OCI-LY7 (cell line): ENCODE results near the gene TMPRSS5. TPM values are rescaled to one million over a fixed set of nuclear protein-coding genes. Genes with fewer than 3 reads are reported as not detected.

ENCODE experiments used
- BruUV-seq: library from RNA; stranded (reverse); fragments of 400-500 nt; replicated peaks from 2 replicates; lab custom pipeline; 2021; lab: Mats Ljungman, UMichigan
- CTCF ChIA-PET: fragments of 300-600 bp; sonication (Branson Sonifier 250); formaldehyde crosslinking; loops from one replicate; lab custom pipeline; 2022; ENCODE audit warnings: antibody characterized with exemption; ENCODE audit not compliant: unreplicated experiment; lab: Charles Lee
- POLR2A ChIA-PET: fragments of 300-600 bp; sonication (Branson Sonifier 250); formaldehyde crosslinking; loops from one replicate; lab custom pipeline; 2022; ENCODE audit warnings: antibody characterized with exemption; lab: Charles Lee
- DNase-seq: peaks from one replicate; pipeline ENCODE4 v3.0.0-alpha.2; 2015; ENCODE audit warnings: low spot score
- H2AFZ ChIP-seq: fragments of 200-600 bp; sonication (generic), shearing (Covaris generic); 2 replicates; pipeline ENCODE4 v1.6.1; 2014; ENCODE audit warnings: mild to moderate bottlenecking, antibody characterized with exemption, low read length, moderate library complexity
- H3K27ac ChIP-seq: fragments of 200-600 bp; sonication (generic); 2 replicates; pipeline ENCODE4 v1.5.1; 2014; ENCODE audit warnings: mixed run types, low read depth, mild to moderate bottlenecking, moderate library complexity, low read length, inconsistent platforms; ENCODE audit not compliant: poor library complexity, severe bottlenecking
- H3K36me3 ChIP-seq: fragments of 200-600 bp; sonication (generic); 2 replicates; pipeline ENCODE4 v1.6.1; 2014; ENCODE audit warnings: mild to moderate bottlenecking, antibody characterized with exemption, low read length, moderate library complexity, mixed read lengths; ENCODE audit not compliant: insufficient read depth
- H3K4me1 ChIP-seq: fragments of 200-600 bp; sonication (generic); 2 replicates; pipeline ENCODE4 v1.5.1; 2014; ENCODE audit warnings: mild to moderate bottlenecking, low read length; ENCODE audit not compliant: insufficient read depth, poor library complexity, severe bottlenecking
- H3K4me2 ChIP-seq: fragments of 200-600 bp; sonication (generic); 2 replicates; pipeline ENCODE4 v1.6.1; 2014; ENCODE audit warnings: mild to moderate bottlenecking, low read length
- H3K4me3 ChIP-seq: fragments of 200-600 bp; sonication (generic); 2 replicates; pipeline ENCODE4 v1.5.1; 2014; ENCODE audit warnings: mild to moderate bottlenecking, low read depth, low read length; ENCODE audit not compliant: poor library complexity, severe bottlenecking
- H3K79me2 ChIP-seq: fragments of 200-600 bp; sonication (generic); 2 replicates; pipeline ENCODE4 v1.6.1; 2016; ENCODE audit warnings: low read depth, mild to moderate bottlenecking, low read length, moderate library complexity, mixed read lengths; ENCODE audit not compliant: insufficient read depth
- H3K9me2 ChIP-seq: fragments of 200-600 bp; sonication (generic); 2 replicates; pipeline ENCODE4 v1.6.1; 2016; ENCODE audit warnings: mild to moderate bottlenecking, low read length, mixed read lengths; ENCODE audit not compliant: insufficient read depth
- H3K9me3 ChIP-seq: fragments of 200-600 bp; sonication (generic); 2 replicates; pipeline ENCODE4 v1.6.1; 2014; ENCODE audit warnings: mild to moderate bottlenecking, mixed run types, low read length, mixed read lengths
- H4K20me1 ChIP-seq: fragments of 200-600 bp; sonication (generic); 2 replicates; pipeline ENCODE4 v1.6.1; 2014; ENCODE audit warnings: mild to moderate bottlenecking, antibody characterized with exemption, low read length, moderate library complexity, mixed read lengths; ENCODE audit not compliant: insufficient read depth
- EZH2phosphoT487 ChIP-seq: fragments of 200-600 bp; sonication (generic); IDR thresholded peaks from 2 replicates; pipeline ENCODE4 v1.6.1; 2018; ENCODE audit warnings: low read depth, borderline replicate concordance, mild to moderate bottlenecking, mixed run types, antibody characterized with exemption, low read length, moderate library complexity, mixed read lengths
- intact Hi-C: fragments of 100-400 bp; cut with micrococcal nuclease; formaldehyde crosslinking; loops from one replicate; pipeline ENCODE4 v1.10.0; 2022; ENCODE audit not compliant: unreplicated experiment
- total RNA-seq, 2 experiments: library from RNA; depleted of rRNA in 1 of 2; stranded (reverse); fragments of >200 nt in 1 of 2; shearing (Covaris generic) in 1 of 2; gene quantifications; 2 replicates each; pipeline ENCODE4 v1.2.3, GENCODE V29; 2014 to 2022
- TF ChIP-seq, protein P1 (sequence below): fragments of 200-600 bp; sonication (generic); conservative IDR thresholded peaks from 2 replicates; pipeline ENCODE4 v1.5.1; 2014; ENCODE audit warnings: mild to moderate bottlenecking, antibody characterized with exemption, low read length, moderate library complexity, mixed read lengths

Gene TMPRSS5
- total RNA-seq, 2 experiments from 2014 or later: 0.50 to 0.65 TPM

- POLR2A ChIA-PET: no interaction called here
- no TSS peak for BruUV-seq
These were observed 22.5 kb downstream of the TMPRSS5 start for GRCh38 chr11:113683481-113684046.

DNA sequence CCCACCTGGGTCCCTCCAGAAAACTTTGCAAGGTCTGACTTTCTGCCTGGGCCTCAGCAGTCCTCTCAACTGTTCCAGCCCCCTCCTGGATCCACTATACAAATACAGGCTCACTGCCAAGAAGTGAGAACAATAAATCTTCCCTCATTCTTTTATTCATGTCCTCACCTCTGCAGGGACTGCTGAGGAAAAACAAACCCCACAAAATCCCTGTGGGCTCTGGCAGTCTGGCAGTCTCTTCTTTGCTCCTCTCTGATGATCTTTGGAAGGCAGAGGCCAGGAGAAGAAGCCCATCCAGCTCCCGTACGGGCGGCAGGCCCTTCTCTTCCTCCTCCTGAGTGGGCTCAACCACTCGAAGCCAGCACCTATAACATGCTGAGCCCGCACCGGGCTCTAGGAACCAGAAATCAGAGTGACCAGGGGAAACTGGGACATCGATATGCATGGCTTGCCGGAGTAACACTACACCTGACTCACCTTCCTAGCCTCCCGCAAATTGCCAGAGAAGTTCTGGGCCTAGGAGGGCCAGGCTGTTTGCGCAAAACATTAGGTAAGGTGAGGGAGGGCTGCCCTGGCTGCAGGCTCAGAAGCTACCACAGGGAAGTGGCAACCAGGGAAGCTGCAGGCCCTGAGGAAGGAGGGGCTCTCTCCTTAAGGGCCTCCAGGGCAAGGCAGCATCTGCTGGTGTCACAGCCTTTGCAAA lies 24.2 kb downstream of the TMPRSS5 start:
- Histone ChIP-seq H3K79me2 (no peaks in the 10 kb centered on the region), H3K4me2 (no peak overlapping the region), H2AFZ (no peak overlapping the region), H3K4me1 (no peaks in the 10 kb centered on the region), H3K9me2 (no peaks in the 10 kb centered on the region), H4K20me1 (no peaks in the 10 kb centered on the region), H3K27ac (no peak overlapping the region), H3K4me3 (no peak overlapping the region), H3K9me3 (no peaks in the 10 kb centered on the region), H3K36me3 (no peaks in the 10 kb centered on the region)
- DNase-seq: no peak
- BruUV-seq: no TSS peak
- ChIA-PET CTCF (no interaction called here), POLR2A (no interaction called here)
- TF ChIP-seq EZH2phosphoT487: no peak
- TF ChIP-seq, protein P1, sequence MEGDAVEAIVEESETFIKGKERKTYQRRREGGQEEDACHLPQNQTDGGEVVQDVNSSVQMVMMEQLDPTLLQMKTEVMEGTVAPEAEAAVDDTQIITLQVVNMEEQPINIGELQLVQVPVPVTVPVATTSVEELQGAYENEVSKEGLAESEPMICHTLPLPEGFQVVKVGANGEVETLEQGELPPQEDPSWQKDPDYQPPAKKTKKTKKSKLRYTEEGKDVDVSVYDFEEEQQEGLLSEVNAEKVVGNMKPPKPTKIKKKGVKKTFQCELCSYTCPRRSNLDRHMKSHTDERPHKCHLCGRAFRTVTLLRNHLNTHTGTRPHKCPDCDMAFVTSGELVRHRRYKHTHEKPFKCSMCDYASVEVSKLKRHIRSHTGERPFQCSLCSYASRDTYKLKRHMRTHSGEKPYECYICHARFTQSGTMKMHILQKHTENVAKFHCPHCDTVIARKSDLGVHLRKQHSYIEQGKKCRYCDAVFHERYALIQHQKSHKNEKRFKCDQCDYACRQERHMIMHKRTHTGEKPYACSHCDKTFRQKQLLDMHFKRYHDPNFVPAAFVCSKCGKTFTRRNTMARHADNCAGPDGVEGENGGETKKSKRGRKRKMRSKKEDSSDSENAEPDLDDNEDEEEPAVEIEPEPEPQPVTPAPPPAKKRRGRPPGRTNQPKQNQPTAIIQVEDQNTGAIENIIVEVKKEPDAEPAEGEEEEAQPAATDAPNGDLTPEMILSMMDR: no peak
- intact Hi-C loops: no loop called here

More at GRCh38 chr11:113683481-113684046, 22.5 kb downstream of the TMPRSS5 start:
- no peak for TF ChIP-seq EZH2phosphoT487
- TF ChIP-seq, protein P1: no peak
- DNase-seq: no peak
- no peak overlapping the region for H3K27ac ChIP-seq
- H3K4me2 ChIP-seq: no peak overlapping the region
- no peak overlapping the region for H2AFZ ChIP-seq
- no peaks in the 10 kb centered on the region for H3K79me2 ChIP-seq
- no peaks in the 10 kb centered on the region for H3K4me1 ChIP-seq
- H3K9me3 ChIP-seq: no peaks in the 10 kb centered on the region
- intact Hi-C loops: no loop called here
- no peaks in the 10 kb centered on the region for H3K36me3 ChIP-seq
- H3K9me2 ChIP-seq: no peaks in the 10 kb centered on the region
- H4K20me1 ChIP-seq: no peaks in the 10 kb centered on the region
- no peak overlapping the region for H3K4me3 ChIP-seq
- CTCF ChIA-PET: no interaction called here

GRCh38 chr11:113681282-113681681 lies 24.8 kb downstream of the TMPRSS5 start:
- Histone ChIP-seq H3K27ac (no peak overlapping the region), H2AFZ (no peak overlapping the region), H3K4me1 (no peaks in the 10 kb centered on the region), H3K36me3 (no peaks in the 10 kb centered on the region), H3K79me2 (no peaks in the 10 kb centered on the region), H3K4me3 (no peak overlapping the region), H4K20me1 (no peaks in the 10 kb centered on the region), H3K9me2 (no peaks in the 10 kb centered on the region), H3K4me2 (no peak overlapping the region), H3K9me3 (no peaks in the 10 kb centered on the region)
- intact Hi-C loops: no loop called here
- POLR2A ChIA-PET: no interaction called here
- CTCF ChIA-PET: no interaction called here
- DNase-seq: no peak
- no TSS peak for BruUV-seq
- no peak for TF ChIP-seq EZH2phosphoT487
- TF ChIP-seq, protein P1: no peak
